CD4-positive, alpha-beta T cell treated with Interleukin-4 for 4 hours (primary cell): ENCODE data around the gene TSHZ1.

Experiments used
- DNase-seq: peaks from one replicate; pipeline ENCODE4 v3.0.0-alpha.2; 2020

The TSHZ1 gene

GRCh38 chr18:75210274-75211001 is at the start of gene TSHZ1:
Gene TSHZ1 (plus strand): TSS chr18:75210797. CDS start chr18:75211877, 1,080 bp downstream.
- peak; percentile 84 for DNase-seq

- DNase-seq = peak; percentile 26
These were observed 49.2 kb upstream of the TSHZ1 start for GRCh38 chr18:75161256-75162028.

- no peak for DNase-seq
These were observed 48.1 kb upstream of the TSHZ1 start for GRCh38 chr18:75162467-75162866.

- no peak for DNase-seq
These were observed 47.6 kb upstream of the TSHZ1 start for GRCh38 chr18:75162978-75163377.

GRCh38 chr18:75163736-75164135 is 46.9 kb upstream of the TSHZ1 start:
- no peak for DNase-seq

- no peak for DNase-seq
These were observed 46.1 kb upstream of the TSHZ1 start for GRCh38 chr18:75164479-75164878.

- DNase-seq = no peak
These were observed 44.7 kb upstream of the TSHZ1 start for GRCh38 chr18:75165926-75166325.

GRCh38 chr18:75167137-75167536 is 43.5 kb upstream of the TSHZ1 start:
- DNase-seq = no peak

- no peak for DNase-seq
These were observed 42.6 kb upstream of the TSHZ1 start for GRCh38 chr18:75167759-75168618.

- no peak for DNase-seq
These were observed 42.0 kb upstream of the TSHZ1 start for GRCh38 chr18:75168619-75169018.

GRCh38 chr18:75169411-75169810 is 41.2 kb upstream of the TSHZ1 start:
- DNase-seq = no peak

- DNase-seq = no peak
These were observed 40.4 kb upstream of the TSHZ1 start for GRCh38 chr18:75170022-75170789.

GRCh38 chr18:75170916-75171315 is 39.7 kb upstream of the TSHZ1 start:
- DNase-seq = no peak

GRCh38 chr18:75172299-75173124 is 38.1 kb upstream of the TSHZ1 start:
- no peak for DNase-seq

- DNase-seq = peak; percentile 4
These were observed 37.5 kb upstream of the TSHZ1 start for GRCh38 chr18:75173125-75173432.

GRCh38 chr18:75173738-75174137 is 36.9 kb upstream of the TSHZ1 start:
- DNase-seq = no peak

GRCh38 chr18:75176849-75177248 is 33.7 kb upstream of the TSHZ1 start:
- no peak for DNase-seq

GRCh38 chr18:75178376-75178775 is 32.2 kb upstream of the TSHZ1 start:
- DNase-seq = no peak

GRCh38 chr18:75179819-75180600 is 30.6 kb upstream of the TSHZ1 start:
- no peak for DNase-seq

GRCh38 chr18:75183524-75183923 is 27.1 kb upstream of the TSHZ1 start:
- no peak for DNase-seq

GRCh38 chr18:75183973-75184493 is 26.6 kb upstream of the TSHZ1 start:
- DNase-seq = no peak
